ENCODE data around the gene TRAPPC6A. TPM values are rescaled to one million over a fixed set of nuclear protein-coding genes. Genes with fewer than 3 reads are reported as not detected.

TRAPPC6A gene
- total RNA-seq, 1 donor from 2014 or later, result 14.7 TPM

DNA sequence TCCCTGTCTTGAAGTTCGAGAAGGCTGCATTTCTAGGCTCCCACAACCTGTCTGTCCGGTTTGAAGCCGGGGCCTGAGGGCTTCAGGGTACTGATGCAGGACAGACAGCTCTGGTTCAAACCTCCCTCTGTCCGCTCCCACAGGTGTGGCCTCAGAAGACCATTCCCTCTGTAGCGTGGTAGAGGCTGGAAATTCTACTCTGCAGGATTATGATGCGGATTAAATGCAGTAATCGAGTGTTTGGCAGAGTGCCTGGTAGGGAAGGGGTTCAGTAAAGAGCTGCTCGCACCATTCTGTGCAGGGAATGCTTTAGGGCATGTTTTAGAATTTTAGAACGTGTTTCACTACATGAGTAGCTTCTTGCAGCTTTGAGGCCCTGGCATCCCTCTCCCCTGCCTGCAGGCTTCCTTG is 54.6 kb downstream of the TRAPPC6A start:
- no peaks in the 10 kb centered on the region for H3K4me1 Mint-ChIP-seq (ENCODE audit: low read depth, unreplicated experiment)
- H3K27me3 Mint-ChIP-seq (ENCODE audit: low read depth, unreplicated experiment), result no peaks in the 10 kb centered on the region
- DNase-seq (ENCODE audit: low read depth) (no peak), FAIRE-seq (no peak)
- TF ChIP-seq, protein P1, sequence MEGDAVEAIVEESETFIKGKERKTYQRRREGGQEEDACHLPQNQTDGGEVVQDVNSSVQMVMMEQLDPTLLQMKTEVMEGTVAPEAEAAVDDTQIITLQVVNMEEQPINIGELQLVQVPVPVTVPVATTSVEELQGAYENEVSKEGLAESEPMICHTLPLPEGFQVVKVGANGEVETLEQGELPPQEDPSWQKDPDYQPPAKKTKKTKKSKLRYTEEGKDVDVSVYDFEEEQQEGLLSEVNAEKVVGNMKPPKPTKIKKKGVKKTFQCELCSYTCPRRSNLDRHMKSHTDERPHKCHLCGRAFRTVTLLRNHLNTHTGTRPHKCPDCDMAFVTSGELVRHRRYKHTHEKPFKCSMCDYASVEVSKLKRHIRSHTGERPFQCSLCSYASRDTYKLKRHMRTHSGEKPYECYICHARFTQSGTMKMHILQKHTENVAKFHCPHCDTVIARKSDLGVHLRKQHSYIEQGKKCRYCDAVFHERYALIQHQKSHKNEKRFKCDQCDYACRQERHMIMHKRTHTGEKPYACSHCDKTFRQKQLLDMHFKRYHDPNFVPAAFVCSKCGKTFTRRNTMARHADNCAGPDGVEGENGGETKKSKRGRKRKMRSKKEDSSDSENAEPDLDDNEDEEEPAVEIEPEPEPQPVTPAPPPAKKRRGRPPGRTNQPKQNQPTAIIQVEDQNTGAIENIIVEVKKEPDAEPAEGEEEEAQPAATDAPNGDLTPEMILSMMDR (IDR thresholded peaks at IDR 0.05; ENCODE audit: insufficient read depth, low read depth, low read length), result no peak
- TF ChIP-seq EZH2 (IDR thresholded peaks at IDR 0.05; ENCODE audit: insufficient read depth, low read length), result no peak
- Histone ChIP-seq H3K4me3 (ENCODE audit: insufficient read depth, low read depth, low read length) (no peak overlapping the region), H3K27me3 (ENCODE audit: insufficient read depth, low read length) (no peaks in the 10 kb centered on the region), H3K36me3 (ENCODE audit: insufficient read depth, low read length) (no peaks in the 10 kb centered on the region), H3K4me1 (ENCODE audit: insufficient read depth, low read length) (no peaks in the 10 kb centered on the region), H4K20me1 (ENCODE audit: insufficient read depth, low read length) (peaks cover 93% of the 10 kb centered on the region), H3K27ac (ENCODE audit: low read depth, low read length) (no peak overlapping the region), H3K4me2 (ENCODE audit: low read length) (no peak overlapping the region), H3K9ac (ENCODE audit: low read length) (no peak overlapping the region), H3K9me3 (ENCODE audit: insufficient read depth, low read depth, low read length) (no peaks in the 10 kb centered on the region), H3K79me2 (ENCODE audit: insufficient read depth, low read length) (peaks cover 85% of the 10 kb centered on the region), H2AFZ (ENCODE audit: low read depth, low read length) (no peak overlapping the region)
- H3K27ac Mint-ChIP-seq (ENCODE audit: unreplicated experiment), result no peak overlapping the region
- no peak overlapping the region for H3K4me3 Mint-ChIP-seq (ENCODE audit: unreplicated experiment)
- H3K36me3 Mint-ChIP-seq (ENCODE audit: low read depth, unreplicated experiment), result peaks cover 2% of the 10 kb centered on the region
- no peaks in the 10 kb centered on the region for H3K9me3 Mint-ChIP-seq (ENCODE audit: unreplicated experiment)

DNA sequence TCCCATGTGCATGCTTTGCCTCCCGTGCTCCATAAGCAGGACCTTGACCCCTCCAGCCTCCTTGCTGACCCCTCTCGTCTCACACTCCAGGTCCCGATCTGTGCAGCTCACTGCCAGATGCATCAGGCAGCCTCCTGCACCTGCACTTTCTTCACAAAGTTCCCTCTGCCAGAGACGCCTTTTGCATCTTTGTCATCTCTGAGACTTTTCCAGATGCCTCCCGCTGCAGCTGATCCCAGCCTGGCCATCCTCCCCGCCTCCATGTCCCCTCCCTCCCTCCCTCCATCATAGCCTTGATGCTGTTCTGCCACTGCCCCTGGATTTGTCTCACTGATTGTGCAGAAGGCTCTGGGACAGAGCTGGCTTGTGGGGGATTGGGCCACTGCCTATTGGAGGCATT is 55.2 kb downstream of the TRAPPC6A start:
- TF ChIP-seq, protein P1 (IDR thresholded peaks at IDR 0.05; ENCODE audit: insufficient read depth, low read depth, low read length), result no peak
- TF ChIP-seq EZH2 (IDR thresholded peaks at IDR 0.05; ENCODE audit: insufficient read depth, low read length), result no peak
- H3K36me3 ChIP-seq (ENCODE audit: insufficient read depth, low read length), result no peaks in the 10 kb centered on the region
- H4K20me1 ChIP-seq (ENCODE audit: insufficient read depth, low read length), result peaks cover 94% of the 10 kb centered on the region
- H3K79me2 ChIP-seq (ENCODE audit: insufficient read depth, low read length), result peaks cover 86% of the 10 kb centered on the region
- H3K9me3 ChIP-seq (ENCODE audit: insufficient read depth, low read depth, low read length), result no peaks in the 10 kb centered on the region
- H3K9ac ChIP-seq (ENCODE audit: low read length), result no peak overlapping the region
- no peak overlapping the region for H3K27ac ChIP-seq (ENCODE audit: low read depth, low read length)
- Mint-ChIP-seq H3K4me1 (ENCODE audit: low read depth, unreplicated experiment) (no peaks in the 10 kb centered on the region), H3K27ac (ENCODE audit: unreplicated experiment) (no peak overlapping the region), H3K9me3 (ENCODE audit: unreplicated experiment) (no peaks in the 10 kb centered on the region), H3K27me3 (ENCODE audit: low read depth, unreplicated experiment) (no peaks in the 10 kb centered on the region), H3K4me3 (ENCODE audit: unreplicated experiment) (no peak overlapping the region), H3K36me3 (ENCODE audit: low read depth, unreplicated experiment) (peaks cover 2% of the 10 kb centered on the region)
- H2AFZ ChIP-seq (ENCODE audit: low read depth, low read length), result no peak overlapping the region
- FAIRE-seq (no peak), DNase-seq (ENCODE audit: low read depth) (no peak)
- H3K4me1 ChIP-seq (ENCODE audit: insufficient read depth, low read length), result no peaks in the 10 kb centered on the region
- no peak overlapping the region for H3K4me3 ChIP-seq (ENCODE audit: insufficient read depth, low read depth, low read length)
- no peaks in the 10 kb centered on the region for H3K27me3 ChIP-seq (ENCODE audit: insufficient read depth, low read length)
- no peak overlapping the region for H3K4me2 ChIP-seq (ENCODE audit: low read length)

DNA sequence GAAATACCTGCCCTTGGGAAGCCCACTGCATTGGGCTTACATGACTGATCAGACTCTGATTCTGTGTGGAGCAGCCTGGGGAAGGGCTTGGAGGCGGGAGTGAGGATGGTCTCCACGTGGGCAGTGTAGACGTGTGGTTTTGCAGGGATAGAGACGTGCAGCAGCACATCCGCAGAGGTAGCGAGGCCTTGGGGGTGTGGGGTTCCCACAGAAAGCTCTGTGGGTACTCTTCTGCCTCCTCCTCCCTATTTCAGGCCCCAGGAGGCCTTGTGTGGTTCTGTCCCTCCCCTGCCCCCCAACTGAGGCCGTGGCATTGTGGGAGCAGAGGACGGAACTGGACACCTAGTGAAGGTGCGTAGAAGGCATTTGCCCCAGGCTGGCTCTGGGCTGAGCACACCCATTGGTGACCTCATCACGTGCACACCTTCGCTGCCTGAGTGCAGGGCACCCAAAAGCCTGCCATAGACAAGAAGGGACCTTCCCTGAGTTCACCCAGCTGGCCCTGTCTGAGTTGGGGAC is 56.2 kb downstream of the TRAPPC6A start:
- Histone ChIP-seq H4K20me1 (ENCODE audit: insufficient read depth, low read length) (peaks cover 97% of the 10 kb centered on the region), H2AFZ (ENCODE audit: low read depth, low read length) (no peak overlapping the region), H3K79me2 (ENCODE audit: insufficient read depth, low read length) (peaks cover 87% of the 10 kb centered on the region), H3K4me1 (ENCODE audit: insufficient read depth, low read length) (no peaks in the 10 kb centered on the region), H3K4me2 (ENCODE audit: low read length) (no peak overlapping the region), H3K4me3 (ENCODE audit: insufficient read depth, low read depth, low read length) (no peak overlapping the region), H3K36me3 (ENCODE audit: insufficient read depth, low read length) (no peaks in the 10 kb centered on the region), H3K27ac (ENCODE audit: low read depth, low read length) (no peak overlapping the region), H3K9me3 (ENCODE audit: insufficient read depth, low read depth, low read length) (no peaks in the 10 kb centered on the region), H3K27me3 (ENCODE audit: insufficient read depth, low read length) (no peaks in the 10 kb centered on the region), H3K9ac (ENCODE audit: low read length) (no peak overlapping the region)
- FAIRE-seq, result no peak
- Mint-ChIP-seq H3K36me3 (ENCODE audit: low read depth, unreplicated experiment) (peaks cover 2% of the 10 kb centered on the region), H3K9me3 (ENCODE audit: unreplicated experiment) (no peaks in the 10 kb centered on the region), H3K27ac (ENCODE audit: unreplicated experiment) (no peak overlapping the region), H3K27me3 (ENCODE audit: low read depth, unreplicated experiment) (no peaks in the 10 kb centered on the region), H3K4me1 (ENCODE audit: low read depth, unreplicated experiment) (peaks cover 6% of the 10 kb centered on the region), H3K4me3 (ENCODE audit: unreplicated experiment) (no peak overlapping the region)
- DNase-seq (ENCODE audit: low read depth), result no peak
- TF ChIP-seq EZH2 (IDR thresholded peaks at IDR 0.05; ENCODE audit: insufficient read depth, low read length), result no peak
- TF ChIP-seq, protein P1 (IDR thresholded peaks at IDR 0.05; ENCODE audit: insufficient read depth, low read depth, low read length), result no peak
